Measurements from ENCODE around the gene UROC1.

UROC1 gene

GRCh38 chr3:126446791-126447190 is 70.8 kb downstream of the UROC1 start:
- FAIRE-seq, result no peak
- TF ChIP-seq CTCF (IDR thresholded peaks at IDR 0.05; ENCODE audit: insufficient read depth, missing control alignments), result no peak
- no peak for DNase-seq (ENCODE audit: insufficient read length, low spot score)

GRCh38 chr3:126446301-126446700 is 71.3 kb downstream of the UROC1 start:
- no peak for FAIRE-seq
- no peak for DNase-seq (ENCODE audit: insufficient read length, low spot score)
- no peak for TF ChIP-seq CTCF (IDR thresholded peaks at IDR 0.05; ENCODE audit: insufficient read depth, missing control alignments)

GRCh38 chr3:126445506-126445905 is 72.1 kb downstream of the UROC1 start:
- DNase-seq (ENCODE audit: insufficient read length, low spot score), result no peak
- no peak for FAIRE-seq
- no peak for TF ChIP-seq CTCF (IDR thresholded peaks at IDR 0.05; ENCODE audit: insufficient read depth, missing control alignments)

GRCh38 chr3:126442856-126443242 is 74.7 kb downstream of the UROC1 start:
- no peak for TF ChIP-seq CTCF (IDR thresholded peaks at IDR 0.05; ENCODE audit: insufficient read depth, missing control alignments)
- no peak for DNase-seq (ENCODE audit: insufficient read length, low spot score)
- no peak for FAIRE-seq

GRCh38 chr3:126442094-126442855 is 75.3 kb downstream of the UROC1 start:
- no peak for FAIRE-seq
- no peak for TF ChIP-seq CTCF (IDR thresholded peaks at IDR 0.05; ENCODE audit: insufficient read depth, missing control alignments)

GRCh38 chr3:126441256-126441880 is 76.2 kb downstream of the UROC1 start:
- DNase-seq (ENCODE audit: insufficient read length, low spot score) (no peak), FAIRE-seq (no peak)
- no peak for TF ChIP-seq CTCF (IDR thresholded peaks at IDR 0.05; ENCODE audit: insufficient read depth, missing control alignments)

More at GRCh38 chr3:126442094-126442855, 75.3 kb downstream of the UROC1 start:
- no peak for DNase-seq (ENCODE audit: insufficient read length, low spot score)

- no peak for TF ChIP-seq CTCF (IDR thresholded peaks at IDR 0.05; ENCODE audit: insufficient read depth, missing control alignments)
- DNase-seq (ENCODE audit: insufficient read length, low spot score) (no peak), FAIRE-seq (no peak)
Measured at GRCh38 chr3:126440709-126440995, 76.9 kb downstream of the UROC1 start.

Measured in D721Med (cell line).